SW 1271 (cell line): Measurements from ENCODE around the gene SLC38A8.

Source experiments
- DNase-seq, 2 experiments: peaks; one replicate each; lab custom pipeline; 2025; lab: John Stamatoyannopoulos, UW

The SLC38A8 gene

GRCh38 chr16:84049403-84050060 is 6.9 kb upstream of the SLC38A8 start:
- DNase-seq: no peak

- no peak for DNase-seq
Measured at GRCh38 chr16:84048871-84049270, 6.3 kb upstream of the SLC38A8 start.

- DNase-seq: no peak
Measured at GRCh38 chr16:84048270-84048669, 5.7 kb upstream of the SLC38A8 start.

DNA sequence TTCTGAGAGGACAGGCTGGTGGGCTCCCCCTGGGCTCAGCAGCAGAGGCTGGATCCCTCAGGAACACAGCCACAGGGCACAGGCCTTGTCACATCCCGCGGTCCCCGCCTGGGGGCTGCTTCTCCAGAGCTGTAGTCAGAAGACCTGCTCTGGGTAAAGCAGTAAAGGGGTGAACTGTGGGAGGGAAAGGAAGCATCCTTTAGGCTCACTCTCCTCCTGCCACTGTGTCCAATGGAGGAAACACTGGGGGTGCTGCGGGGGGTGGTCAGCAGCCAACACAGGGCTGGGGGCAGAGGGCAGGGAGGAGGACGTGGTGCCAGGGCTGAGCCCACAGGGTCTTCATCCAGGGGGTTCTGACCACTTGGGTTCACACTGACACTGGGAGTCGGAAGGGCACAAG is 5.0 kb upstream of the SLC38A8 start:
- DNase-seq: no peak

- no peak for DNase-seq
Measured at GRCh38 chr16:84047206-84047605, 4.6 kb upstream of the SLC38A8 start.

DNA sequence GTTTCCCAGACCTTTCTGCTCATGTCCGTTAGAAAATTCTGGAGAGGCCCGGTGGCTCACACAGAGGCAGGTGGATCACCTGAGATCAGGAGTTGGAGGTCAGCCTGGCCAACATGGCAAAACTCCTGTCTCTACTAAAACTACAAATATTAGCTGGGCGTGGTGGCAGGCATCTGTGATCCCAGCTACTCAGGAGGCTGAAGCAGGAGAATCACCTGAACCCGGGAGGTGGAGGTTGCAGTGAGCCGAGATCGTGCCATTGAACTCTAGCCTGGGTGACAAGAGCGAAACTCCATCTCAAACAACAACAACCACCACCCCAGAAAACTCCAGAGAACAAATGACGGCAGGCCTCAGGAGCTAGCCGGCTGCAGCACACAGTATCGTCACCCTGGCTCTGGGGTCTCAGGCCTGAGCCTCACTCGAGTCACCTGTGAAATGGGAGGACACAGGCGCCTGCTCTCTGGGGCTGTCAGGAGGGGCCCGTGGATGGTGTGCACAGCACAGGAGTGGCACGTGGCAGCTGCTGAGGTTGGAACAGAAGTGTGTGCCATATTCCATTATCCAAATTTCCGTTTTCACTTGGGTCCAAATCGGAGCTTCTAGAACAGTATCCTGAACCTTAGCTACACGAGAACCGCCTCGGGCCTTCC is 3.3 kb upstream of the SLC38A8 start:
- DNase-seq: no peak

- DNase-seq: no peak
Measured at GRCh38 chr16:84045001-84045817, 2.6 kb upstream of the SLC38A8 start.

DNA sequence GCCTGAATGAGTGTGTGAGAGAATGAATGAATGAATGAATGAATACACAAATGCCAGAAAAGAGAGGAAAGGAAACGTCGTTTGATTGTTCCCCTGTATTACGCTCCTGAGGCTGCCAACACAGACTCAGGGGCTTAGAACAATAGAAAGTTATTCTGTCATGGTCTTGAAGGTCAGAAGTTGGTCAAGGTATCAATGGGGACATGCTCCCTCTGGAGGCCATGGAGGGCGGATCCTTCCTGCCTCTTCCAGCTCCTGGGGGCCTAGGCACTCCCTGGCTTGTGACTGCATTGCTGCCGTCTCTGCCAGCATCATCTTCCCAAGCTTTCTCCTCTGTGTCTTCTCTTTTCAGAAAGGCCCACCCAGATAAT is 1.5 kb upstream of the SLC38A8 start:
- peak in 1 of 2 experiments; percentile 12 for DNase-seq

DNA sequence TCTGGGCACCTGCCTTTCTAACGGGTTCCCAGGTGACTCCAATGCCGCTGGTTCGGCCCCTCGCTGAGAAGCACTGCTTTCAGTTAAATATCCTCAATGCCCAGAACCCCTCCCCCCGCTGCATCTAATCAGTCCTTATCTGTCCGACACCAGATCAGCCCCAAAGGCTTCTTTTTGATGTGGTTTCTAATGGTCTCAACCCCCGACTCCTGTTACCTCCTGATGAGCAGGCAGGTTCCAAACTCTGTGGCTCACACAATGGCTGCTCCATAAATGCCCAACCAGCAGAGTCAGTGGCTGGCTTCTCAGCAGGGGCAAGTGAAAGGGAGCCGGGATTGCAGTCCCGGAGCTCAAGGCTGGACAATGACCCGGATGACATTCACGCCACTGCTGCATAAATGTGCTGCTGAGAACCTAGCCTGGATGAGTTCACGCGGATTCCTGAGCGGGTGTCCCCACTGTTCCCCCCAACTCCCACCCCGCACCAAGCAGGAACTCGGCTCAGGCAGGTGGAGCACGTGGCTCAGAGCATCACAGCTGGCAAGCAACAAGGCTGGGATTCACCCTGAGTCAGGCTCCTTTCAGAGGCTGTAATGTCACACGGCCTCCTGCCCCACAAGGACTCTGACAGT is 1.0 kb upstream of the SLC38A8 start:
- DNase-seq: no peak

- no peak for DNase-seq
Measured at GRCh38 chr16:84042879-84043485, 387 bp upstream of the SLC38A8 start.

DNA sequence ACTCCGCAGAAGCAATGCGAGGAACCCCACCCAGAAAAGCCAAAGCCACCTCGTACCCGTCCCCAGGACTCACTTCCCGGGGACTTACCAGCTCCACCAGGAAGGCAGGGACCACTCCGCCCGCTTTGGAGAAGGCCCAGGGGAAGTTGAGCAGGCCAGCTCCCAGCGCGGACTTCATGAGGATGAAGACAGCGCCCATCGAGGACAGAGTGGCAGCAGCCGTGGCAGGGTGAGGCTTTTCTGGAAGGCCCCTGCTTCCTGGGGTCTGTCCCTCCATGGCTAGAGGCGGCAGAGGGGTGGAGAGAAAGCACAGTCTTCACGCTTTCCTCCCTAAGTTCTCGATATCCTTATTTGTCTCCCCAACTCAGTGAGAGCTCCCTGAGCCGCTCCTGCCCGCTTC is 714 bp downstream of the SLC38A8 start:
- no peak for DNase-seq

DNA sequence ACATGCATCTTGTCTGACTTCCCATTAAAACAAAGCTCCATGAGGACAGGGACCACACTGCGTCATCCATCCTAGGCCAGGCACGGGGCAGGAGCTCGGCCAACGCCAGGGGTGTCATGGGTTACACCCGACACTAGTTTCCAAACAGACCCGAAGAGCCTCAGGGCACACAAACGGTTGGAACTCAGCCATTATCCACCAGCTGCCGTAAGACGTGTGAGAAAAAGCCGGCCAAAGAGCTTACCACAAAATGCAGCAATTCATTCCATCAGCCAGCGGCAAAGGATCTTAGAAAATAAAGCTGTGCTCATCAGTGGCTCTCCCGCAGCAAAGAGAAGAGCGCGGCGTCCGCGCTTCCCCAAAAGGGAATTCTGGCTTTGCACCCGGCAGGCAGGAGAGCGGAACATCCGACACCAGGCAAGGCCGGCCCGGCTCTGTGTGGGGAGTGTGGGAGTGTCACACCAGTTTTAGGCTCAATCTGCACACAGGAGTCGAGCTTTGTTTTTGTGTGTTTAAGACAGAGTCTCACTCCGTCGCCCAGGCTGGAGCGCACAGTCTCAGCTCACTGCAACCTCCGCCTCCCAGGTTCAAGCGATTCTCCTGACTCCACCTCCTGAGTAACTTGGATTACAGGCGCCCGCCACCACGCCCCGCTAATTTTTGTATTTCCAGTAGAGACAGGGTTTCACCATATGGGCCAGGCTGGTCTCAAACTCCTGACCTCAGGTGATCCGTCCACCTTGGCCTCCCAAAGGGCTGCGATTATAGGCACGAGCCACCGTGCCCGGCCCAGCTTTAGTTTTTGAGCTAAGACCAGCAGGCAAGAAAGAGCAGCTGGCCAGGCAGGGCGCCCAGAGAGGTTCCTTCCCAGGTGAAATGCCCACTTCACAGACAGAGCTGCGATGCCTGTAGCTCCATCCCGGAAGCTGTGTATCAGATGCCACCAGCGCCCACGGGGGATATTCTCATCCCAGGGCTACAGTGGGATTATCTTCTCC is 1.5 kb downstream of the SLC38A8 start:
- no peak for DNase-seq

- DNase-seq: no peak
Measured at GRCh38 chr16:84040226-84040822, 2.3 kb downstream of the SLC38A8 start.

DNA sequence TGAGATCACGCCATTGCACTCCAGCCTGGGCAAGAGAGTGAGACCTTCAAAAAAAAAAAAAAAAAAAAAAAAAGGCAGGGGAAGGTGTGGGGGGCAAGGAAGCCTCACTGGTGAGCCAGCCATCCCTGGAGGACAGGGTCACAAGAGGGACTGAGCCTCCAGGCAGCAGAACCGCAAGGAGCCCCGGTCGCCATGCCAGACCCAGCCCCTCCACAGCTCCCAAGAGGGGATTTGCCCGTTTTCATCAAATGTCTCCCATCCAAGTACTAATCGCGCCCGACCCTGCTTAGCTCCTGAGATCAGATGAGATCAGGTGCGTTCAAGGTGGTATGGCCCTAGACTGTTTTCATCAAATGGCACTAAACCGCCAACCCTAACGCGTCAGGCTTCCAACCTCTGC is 2.9 kb downstream of the SLC38A8 start:
- no peak for DNase-seq

DNA sequence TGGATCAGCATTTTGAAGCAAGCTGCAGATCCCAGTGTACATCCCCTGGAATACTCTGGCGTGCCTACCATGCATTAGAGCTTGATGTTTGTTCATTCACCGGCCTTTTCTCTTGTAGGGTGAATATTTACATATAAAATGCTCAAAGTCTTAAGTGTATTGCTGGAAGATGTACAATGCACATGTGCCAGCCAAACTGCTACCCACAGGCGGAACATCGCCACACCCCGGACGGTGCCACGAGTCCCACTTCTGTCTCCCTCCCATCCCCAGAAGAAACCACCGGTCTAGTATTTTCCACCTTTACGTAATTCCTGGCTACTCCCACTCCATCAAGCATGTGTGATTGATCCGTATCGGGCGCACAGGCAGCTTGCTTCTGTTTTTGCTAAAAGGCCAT is 4.1 kb downstream of the SLC38A8 start:
- no peak for DNase-seq

DNA sequence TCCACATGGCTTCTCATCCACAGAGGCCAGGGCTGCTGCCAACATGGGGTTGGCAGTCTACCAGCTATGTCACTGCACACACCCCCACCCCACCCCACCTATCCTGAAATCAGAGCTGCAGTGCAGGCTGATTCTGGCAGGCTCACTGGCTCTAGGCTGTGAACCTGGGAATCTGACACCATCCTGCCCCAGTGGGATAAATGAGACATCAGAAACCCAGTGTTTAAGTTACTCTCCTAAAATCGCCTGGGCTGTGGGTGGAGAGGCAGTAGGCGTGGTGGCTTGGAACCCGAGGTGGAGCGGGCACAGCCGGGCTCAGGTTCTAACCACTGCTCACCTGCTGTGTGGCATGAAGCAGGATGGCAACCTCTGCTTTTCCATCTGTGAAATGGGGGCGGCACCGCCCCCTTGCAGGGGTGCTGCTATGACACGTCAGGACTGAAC is 5.6 kb downstream of the SLC38A8 start:
- DNase-seq: no peak

GRCh38 chr16:84036131-84036530 is 6.5 kb downstream of the SLC38A8 start:
- no peak for DNase-seq

- no peak for DNase-seq
Measured at GRCh38 chr16:84034516-84034915, 8.1 kb downstream of the SLC38A8 start.

DNA sequence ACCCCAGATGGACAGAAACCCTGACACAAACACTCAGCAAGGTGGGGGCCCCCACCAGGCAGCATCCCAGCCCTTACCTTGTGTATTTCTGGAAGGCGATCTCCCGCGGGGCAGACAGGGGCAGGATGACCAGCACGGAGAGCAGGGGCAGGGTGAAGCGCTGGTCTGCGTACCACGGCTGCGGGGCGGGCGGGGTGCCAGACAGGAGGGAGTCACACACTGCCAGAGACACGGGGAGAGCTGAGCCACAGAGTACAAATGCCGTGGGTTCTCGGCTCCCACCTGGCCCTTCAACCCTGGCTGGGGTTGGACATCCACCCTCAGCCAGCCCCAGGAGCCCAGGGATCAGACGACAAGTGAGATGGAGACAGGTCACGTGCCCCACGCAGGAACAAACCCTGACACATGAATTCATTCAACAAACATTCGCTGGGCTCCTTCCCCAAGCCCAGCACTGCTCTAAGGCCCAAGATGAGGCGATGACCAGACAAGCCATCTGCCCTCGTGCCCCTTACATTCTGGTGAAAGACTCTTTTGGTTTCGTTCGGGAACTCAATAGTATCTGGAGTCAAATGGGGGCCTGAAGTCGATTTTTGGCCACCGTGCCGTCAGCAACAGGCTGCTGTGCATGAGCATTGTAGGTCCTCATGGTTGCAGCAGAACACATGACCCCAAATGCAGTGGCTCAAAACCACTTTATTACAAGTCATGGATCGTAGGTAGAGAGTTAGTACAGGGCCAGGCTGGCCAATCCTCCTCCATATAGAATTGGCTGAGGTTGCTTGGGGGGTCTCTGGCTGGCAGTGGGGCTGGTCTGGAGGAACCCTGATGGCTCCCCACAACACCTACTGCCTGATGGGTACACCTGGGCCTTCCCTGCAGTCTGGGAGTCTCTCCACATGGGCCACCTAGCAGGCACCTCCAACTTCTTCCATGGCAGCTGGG is 9.1 kb downstream of the SLC38A8 start:
- no peak for DNase-seq
